NT2/D1 (cell line): Measurements from ENCODE around the gene SEC14L2.

Experiments used
- YY1 ChIP-seq: IDR thresholded peaks from 2 replicates; pipeline ENCODE4 v1.6.1; 2011; ENCODE audit not compliant: insufficient read length, insufficient read depth
- ZNF274 ChIP-seq: IDR thresholded peaks from 2 replicates; pipeline ENCODE4 v1.6.1; 2011; ENCODE audit warnings: mild to moderate bottlenecking, low read depth, low read length

DNA sequence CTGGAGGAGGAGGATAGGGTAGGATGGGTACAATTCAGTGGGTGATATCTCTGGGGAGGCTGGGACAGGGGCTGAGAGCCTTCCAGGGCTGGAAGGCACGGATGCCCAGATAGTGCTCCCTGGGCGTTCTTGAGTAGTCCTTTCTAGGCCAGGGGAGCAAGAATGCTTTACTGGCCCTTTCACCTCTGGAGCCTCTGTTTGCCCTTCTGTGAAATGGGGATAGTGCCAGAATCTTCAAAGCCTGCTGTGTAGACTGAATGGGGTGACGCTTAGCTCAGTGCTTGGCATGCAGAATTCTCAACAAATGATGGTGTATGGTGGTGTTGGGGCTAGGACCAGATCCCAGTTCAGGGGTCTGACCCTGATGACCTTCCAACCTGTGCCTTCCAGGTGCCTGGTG is 36.4 kb downstream of the SEC14L2 start:
- TF ChIP-seq ZNF274 (no peak), YY1 (no peak)
